ENCODE measurements around the gene CNTNAP5.

Gene CNTNAP5

GRCh38 chr2:124530203-124530602 lies 505.1 kb downstream of the CNTNAP5 start:
- CTCF ChIA-PET: interaction anchor here (0.5 to 0.6 kb wide), 2 partner anchors 22 to 244 kb away, joined by 3 read pairs; no protein-coding TSS in a partner anchor

GRCh38 chr2:124533226-124533954 lies 508.3 kb downstream of the CNTNAP5 start:
- TF ChIP-seq CTCF (conservative IDR thresholded peaks at IDR 0.05; ENCODE audit: low read depth): no peak
- DNase-seq (ENCODE audit: low spot score): no peak
- CTCF ChIA-PET: no interaction called here
- no peak overlapping the region for H3K27ac ChIP-seq
- POLR2A ChIA-PET (ENCODE audit: low non-redundant PET): no interaction called here

More at GRCh38 chr2:124530203-124530602, 505.1 kb downstream of the CNTNAP5 start:
- POLR2A ChIA-PET (ENCODE audit: low non-redundant PET): no interaction called here
- no peak overlapping the region for H3K27ac ChIP-seq
- no peak for DNase-seq (ENCODE audit: low spot score)
- TF ChIP-seq CTCF (conservative IDR thresholded peaks at IDR 0.05; ENCODE audit: low read depth): no peak

GRCh38 chr2:124534028-124534427 lies 508.9 kb downstream of the CNTNAP5 start:
- CTCF ChIA-PET: no interaction called here
- H3K27ac ChIP-seq: no peak overlapping the region
- DNase-seq (ENCODE audit: low spot score): no peak
- POLR2A ChIA-PET (ENCODE audit: low non-redundant PET): no interaction called here
- TF ChIP-seq CTCF (conservative IDR thresholded peaks at IDR 0.05; ENCODE audit: low read depth): no peak

- no peak for TF ChIP-seq CTCF (conservative IDR thresholded peaks at IDR 0.05; ENCODE audit: low read depth)
- DNase-seq (ENCODE audit: low spot score): no peak
- ChIA-PET POLR2A (ENCODE audit: low non-redundant PET) (no interaction called here), CTCF (no interaction called here)
- no peak overlapping the region for H3K27ac ChIP-seq
These were observed 510.7 kb downstream of the CNTNAP5 start for GRCh38 chr2:124535816-124536215.

GRCh38 chr2:124536591-124536990 lies 511.5 kb downstream of the CNTNAP5 start:
- POLR2A ChIA-PET (ENCODE audit: low non-redundant PET): no interaction called here
- no peak for TF ChIP-seq CTCF (conservative IDR thresholded peaks at IDR 0.05; ENCODE audit: low read depth)
- CTCF ChIA-PET: no interaction called here
- no peak for DNase-seq (ENCODE audit: low spot score)
- H3K27ac ChIP-seq: no peak overlapping the region

- no peak for TF ChIP-seq CTCF (conservative IDR thresholded peaks at IDR 0.05; ENCODE audit: low read depth)
- POLR2A ChIA-PET (ENCODE audit: low non-redundant PET): no interaction called here
- CTCF ChIA-PET: no interaction called here
- DNase-seq (ENCODE audit: low spot score): no peak
- H3K27ac ChIP-seq: no peak overlapping the region
These were observed 513.5 kb downstream of the CNTNAP5 start for GRCh38 chr2:124538549-124538948.
